Smooth muscle cell (in vitro differentiated cells): ENCODE results near the gene SRPK1. TPM values are rescaled to one million over a fixed set of nuclear protein-coding genes. Genes with fewer than 3 reads are reported as not detected.

Experiments
- DNase-seq: peaks from one replicate; lab custom pipeline; 2025; ENCODE audit not compliant: unreplicated experiment; lab: John Stamatoyannopoulos, UW
- H2AFZ ChIP-seq: fragments of 200-600 bp; sonication (generic); 2 replicates; pipeline ENCODE4 v1.6.0; 2016; ENCODE audit warnings: antibody characterized with exemption, low read depth, mild to moderate bottlenecking
- H3F3A ChIP-seq: fragments of 200-600 bp; sonication (generic); 2 replicates; pipeline ENCODE4 v1.6.0; 2017; ENCODE audit warnings: antibody characterized with exemption, low read depth
- H3K27ac ChIP-seq: fragments of 200-600 bp; sonication (generic); 2 replicates; pipeline ENCODE4 v1.5.1; 2016; ENCODE audit warnings: low read depth, mild to moderate bottlenecking
- H3K27me3 ChIP-seq: fragments of 200-600 bp; sonication (generic); 2 replicates; pipeline ENCODE4 v1.6.1; 2016; ENCODE audit warnings: low read depth, mild to moderate bottlenecking
- H3K36me3 ChIP-seq: fragments of 200-600 bp; sonication (generic); 2 replicates; pipeline ENCODE4 v1.5.1; 2016; ENCODE audit warnings: low read depth
- H3K4me1 ChIP-seq: fragments of 200-600 bp; sonication (generic); 2 replicates; pipeline ENCODE4 v1.5.1; 2016; ENCODE audit warnings: low read depth
- H3K4me2 ChIP-seq: fragments of 200-600 bp; sonication (generic); 2 replicates; pipeline ENCODE4 v1.6.0; 2016; ENCODE audit warnings: mild to moderate bottlenecking
- H3K4me3 ChIP-seq: fragments of 200-600 bp; sonication (generic); 2 replicates; pipeline ENCODE4 v1.5.1; 2016; ENCODE audit warnings: mild to moderate bottlenecking
- H3K79me2 ChIP-seq: fragments of 200-600 bp; sonication (generic); 2 replicates; pipeline ENCODE4 v1.6.0; 2016; ENCODE audit warnings: low read depth, mild to moderate bottlenecking
- H3K9ac ChIP-seq: fragments of 200-600 bp; sonication (generic); 2 replicates; pipeline ENCODE4 v1.6.0; 2016; ENCODE audit warnings: low read depth
- H3K9me3 ChIP-seq: fragments of 200-600 bp; sonication (generic); replicated peaks from 2 replicates; pipeline ENCODE4 v1.5.1; 2016; ENCODE audit warnings: low read depth
- H4K20me1 ChIP-seq: fragments of 200-600 bp; sonication (generic); 2 replicates; pipeline ENCODE4 v1.6.0; 2016; ENCODE audit warnings: low read depth
- WGBS: methylation state at CpG from one replicate; pipeline ENCODE4 v1.1.7; 2016; ENCODE audit warnings: low lambda C conversion rate; 5-methylcytosine and 5-hydroxymethylcytosine counted together
- polyA plus RNA-seq: library from polyadenylated mRNA; unstranded; fragments of >200 nt; fragmentation: Nextera tagmentation; extraction: Ambion mirVana; gene quantifications from 2 replicates; pipeline ENCODE4 v1.2.1, GENCODE V29; 2016
- total RNA-seq: library from RNA; depleted of rRNA; stranded (reverse); fragments of >200 nt; gene quantifications from 2 replicates; pipeline ENCODE4 v1.2.3, GENCODE V29; 2014
- TF ChIP-seq, protein P1 (sequence below): fragments of 200-600 bp; sonication (generic); IDR thresholded peaks from 2 replicates; pipeline ENCODE4 v1.5.1; 2017; ENCODE audit warnings: borderline replicate concordance, mild to moderate bottlenecking, antibody characterized with exemption; ENCODE audit not compliant: insufficient read depth, poor library complexity, severe bottlenecking

The SRPK1 gene
- total and polyA plus RNA-seq, 2 experiments from 2014 or later = 28.2 to 45.7 TPM

GRCh38 chr6:35810971-35811698 lies 109.8 kb downstream of the SRPK1 start:
- H3K9ac ChIP-seq = no peak overlapping the region
- H2AFZ ChIP-seq = no peak overlapping the region
- H3K27me3 ChIP-seq = peaks cover 3% of the 10 kb centered on the region
- WGBS = 67% methylated on average over 14 of the region's 14 CpGs
- TF ChIP-seq, protein P1, sequence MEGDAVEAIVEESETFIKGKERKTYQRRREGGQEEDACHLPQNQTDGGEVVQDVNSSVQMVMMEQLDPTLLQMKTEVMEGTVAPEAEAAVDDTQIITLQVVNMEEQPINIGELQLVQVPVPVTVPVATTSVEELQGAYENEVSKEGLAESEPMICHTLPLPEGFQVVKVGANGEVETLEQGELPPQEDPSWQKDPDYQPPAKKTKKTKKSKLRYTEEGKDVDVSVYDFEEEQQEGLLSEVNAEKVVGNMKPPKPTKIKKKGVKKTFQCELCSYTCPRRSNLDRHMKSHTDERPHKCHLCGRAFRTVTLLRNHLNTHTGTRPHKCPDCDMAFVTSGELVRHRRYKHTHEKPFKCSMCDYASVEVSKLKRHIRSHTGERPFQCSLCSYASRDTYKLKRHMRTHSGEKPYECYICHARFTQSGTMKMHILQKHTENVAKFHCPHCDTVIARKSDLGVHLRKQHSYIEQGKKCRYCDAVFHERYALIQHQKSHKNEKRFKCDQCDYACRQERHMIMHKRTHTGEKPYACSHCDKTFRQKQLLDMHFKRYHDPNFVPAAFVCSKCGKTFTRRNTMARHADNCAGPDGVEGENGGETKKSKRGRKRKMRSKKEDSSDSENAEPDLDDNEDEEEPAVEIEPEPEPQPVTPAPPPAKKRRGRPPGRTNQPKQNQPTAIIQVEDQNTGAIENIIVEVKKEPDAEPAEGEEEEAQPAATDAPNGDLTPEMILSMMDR = no peak
- peak overlapping the region; percentile 50 for H3K27ac ChIP-seq
- H4K20me1 ChIP-seq = no peaks in the 10 kb centered on the region
- H3K4me3 ChIP-seq = no peak overlapping the region
- H3K9me3 ChIP-seq = no peaks in the 10 kb centered on the region
- peaks cover 3% of the 10 kb centered on the region for H3F3A ChIP-seq
- no peaks in the 10 kb centered on the region for H3K79me2 ChIP-seq
- H3K36me3 ChIP-seq = no peaks in the 10 kb centered on the region
- DNase-seq = no peak
- no peaks in the 10 kb centered on the region for H3K4me1 ChIP-seq
- H3K4me2 ChIP-seq = peak overlapping the region; percentile 50

GRCh38 chr6:35809809-35810208 lies 111.1 kb downstream of the SRPK1 start:
- Histone ChIP-seq H3K4me1 (no peaks in the 10 kb centered on the region), H3K9me3 (no peaks in the 10 kb centered on the region), H2AFZ (no peak overlapping the region), H3K27ac (no peak overlapping the region), H3K4me2 (no peak overlapping the region), H3K4me3 (no peak overlapping the region), H3K9ac (no peak overlapping the region), H3K79me2 (no peaks in the 10 kb centered on the region), H3K36me3 (no peaks in the 10 kb centered on the region), H4K20me1 (no peaks in the 10 kb centered on the region), H3F3A (peaks cover 3% of the 10 kb centered on the region), H3K27me3 (peaks cover 6% of the 10 kb centered on the region)
- TF ChIP-seq, protein P1 = no peak
- WGBS = 88% methylated on average over 5 of the region's 5 CpGs
- DNase-seq = no peak

DNA sequence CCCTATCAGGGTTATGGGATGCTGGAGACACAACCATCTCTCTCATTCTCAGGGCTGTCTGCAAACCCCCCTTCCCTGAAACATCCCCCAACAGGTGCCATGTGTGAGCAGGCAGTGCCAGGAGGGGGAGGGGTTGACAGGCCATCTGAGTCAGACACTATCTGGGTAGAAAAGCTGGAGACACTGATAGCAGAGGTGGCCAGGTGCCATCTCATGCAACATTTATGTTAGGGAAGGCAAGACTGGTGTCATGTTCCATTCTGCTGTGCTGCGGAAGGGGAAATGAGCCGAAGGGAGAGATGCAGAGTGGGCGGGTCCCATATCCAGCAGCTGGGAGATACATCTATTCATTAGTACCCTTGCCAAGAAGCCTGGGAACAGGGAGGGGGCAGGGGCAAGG lies 112.2 kb downstream of the SRPK1 start:
- Histone ChIP-seq H3K4me1 (no peaks in the 10 kb centered on the region), H3K36me3 (no peaks in the 10 kb centered on the region), H3K4me3 (no peak overlapping the region), H3F3A (peaks cover 3% of the 10 kb centered on the region), H4K20me1 (no peaks in the 10 kb centered on the region), H3K9me3 (no peaks in the 10 kb centered on the region), H3K4me2 (no peak overlapping the region), H3K9ac (no peak overlapping the region), H2AFZ (no peak overlapping the region), H3K27me3 (peaks cover 6% of the 10 kb centered on the region), H3K79me2 (no peaks in the 10 kb centered on the region), H3K27ac (no peak overlapping the region)
- TF ChIP-seq, protein P1 = no peak
- 78% methylated on average over 3 of the region's 3 CpGs for WGBS
- no peak for DNase-seq
